ENCODE measurements around the gene P2RY8. TPM values are rescaled to one million over a fixed set of nuclear protein-coding genes. Genes with fewer than 3 reads are reported as not detected.

The P2RY8 gene
- total RNA-seq, 1 experiment from 2014 or later: 0.37 TPM

DNA sequence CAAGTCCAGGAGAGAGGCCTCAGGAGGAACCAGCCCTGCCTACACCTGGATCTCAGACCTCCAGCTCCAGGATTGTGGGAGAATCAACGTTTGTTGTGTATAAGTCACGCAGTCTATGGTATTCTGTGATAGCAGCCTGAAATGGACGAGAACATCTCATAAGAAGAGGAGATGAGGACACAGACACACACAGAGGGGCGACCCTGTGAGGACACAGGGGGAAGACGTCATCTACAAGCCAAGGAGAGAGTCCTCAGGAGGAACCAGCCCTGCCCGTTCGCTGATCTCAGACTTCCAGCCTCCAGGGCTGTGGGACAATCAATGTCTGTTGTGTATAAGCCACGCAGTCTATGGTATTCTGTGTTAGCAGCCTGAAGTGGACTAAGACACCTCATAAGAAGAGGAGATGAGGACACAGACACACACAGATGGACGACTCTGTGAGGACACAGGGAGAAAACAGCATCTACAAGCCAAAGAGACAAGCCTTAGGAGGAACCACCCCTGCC lies 20.3 kb downstream of the P2RY8 start:
- H3K4me3 Mint-ChIP-seq: no peak overlapping the region
- no peak for TF ChIP-seq JAZF1 (CRISPR knock-in tag; IDR thresholded peaks at IDR 0.05)
- TF ChIP-seq ZNF219 (CRISPR knock-in tag; IDR thresholded peaks at IDR 0.05; ENCODE audit: borderline replicate concordance): no peak
- TF ChIP-seq, protein P1, sequence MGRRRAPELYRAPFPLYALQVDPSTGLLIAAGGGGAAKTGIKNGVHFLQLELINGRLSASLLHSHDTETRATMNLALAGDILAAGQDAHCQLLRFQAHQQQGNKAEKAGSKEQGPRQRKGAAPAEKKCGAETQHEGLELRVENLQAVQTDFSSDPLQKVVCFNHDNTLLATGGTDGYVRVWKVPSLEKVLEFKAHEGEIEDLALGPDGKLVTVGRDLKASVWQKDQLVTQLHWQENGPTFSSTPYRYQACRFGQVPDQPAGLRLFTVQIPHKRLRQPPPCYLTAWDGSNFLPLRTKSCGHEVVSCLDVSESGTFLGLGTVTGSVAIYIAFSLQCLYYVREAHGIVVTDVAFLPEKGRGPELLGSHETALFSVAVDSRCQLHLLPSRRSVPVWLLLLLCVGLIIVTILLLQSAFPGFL (CRISPR knock-in tag; IDR thresholded peaks at IDR 0.05; ENCODE audit: borderline replicate concordance): no peak
- no peak for TF ChIP-seq EMX1 (CRISPR knock-in tag; IDR thresholded peaks at IDR 0.05)
- no peak for TF ChIP-seq NR3C1 (CRISPR knock-in tag; conservative IDR thresholded peaks at IDR 0.05; ENCODE audit: low read depth)
- TF ChIP-seq, protein P2, sequence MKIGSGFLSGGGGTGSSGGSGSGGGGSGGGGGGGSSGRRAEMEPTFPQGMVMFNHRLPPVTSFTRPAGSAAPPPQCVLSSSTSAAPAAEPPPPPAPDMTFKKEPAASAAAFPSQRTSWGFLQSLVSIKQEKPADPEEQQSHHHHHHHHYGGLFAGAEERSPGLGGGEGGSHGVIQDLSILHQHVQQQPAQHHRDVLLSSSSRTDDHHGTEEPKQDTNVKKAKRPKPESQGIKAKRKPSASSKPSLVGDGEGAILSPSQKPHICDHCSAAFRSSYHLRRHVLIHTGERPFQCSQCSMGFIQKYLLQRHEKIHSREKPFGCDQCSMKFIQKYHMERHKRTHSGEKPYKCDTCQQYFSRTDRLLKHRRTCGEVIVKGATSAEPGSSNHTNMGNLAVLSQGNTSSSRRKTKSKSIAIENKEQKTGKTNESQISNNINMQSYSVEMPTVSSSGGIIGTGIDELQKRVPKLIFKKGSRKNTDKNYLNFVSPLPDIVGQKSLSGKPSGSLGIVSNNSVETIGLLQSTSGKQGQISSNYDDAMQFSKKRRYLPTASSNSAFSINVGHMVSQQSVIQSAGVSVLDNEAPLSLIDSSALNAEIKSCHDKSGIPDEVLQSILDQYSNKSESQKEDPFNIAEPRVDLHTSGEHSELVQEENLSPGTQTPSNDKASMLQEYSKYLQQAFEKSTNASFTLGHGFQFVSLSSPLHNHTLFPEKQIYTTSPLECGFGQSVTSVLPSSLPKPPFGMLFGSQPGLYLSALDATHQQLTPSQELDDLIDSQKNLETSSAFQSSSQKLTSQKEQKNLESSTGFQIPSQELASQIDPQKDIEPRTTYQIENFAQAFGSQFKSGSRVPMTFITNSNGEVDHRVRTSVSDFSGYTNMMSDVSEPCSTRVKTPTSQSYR (CRISPR knock-in tag; IDR thresholded peaks at IDR 0.05): no peak
- TF ChIP-seq TP53 (CRISPR knock-in tag; IDR thresholded peaks at IDR 0.05): no peak
- no peak for TF ChIP-seq NR2C2 (CRISPR knock-in tag; IDR thresholded peaks at IDR 0.05)
- TF ChIP-seq, protein P3, sequence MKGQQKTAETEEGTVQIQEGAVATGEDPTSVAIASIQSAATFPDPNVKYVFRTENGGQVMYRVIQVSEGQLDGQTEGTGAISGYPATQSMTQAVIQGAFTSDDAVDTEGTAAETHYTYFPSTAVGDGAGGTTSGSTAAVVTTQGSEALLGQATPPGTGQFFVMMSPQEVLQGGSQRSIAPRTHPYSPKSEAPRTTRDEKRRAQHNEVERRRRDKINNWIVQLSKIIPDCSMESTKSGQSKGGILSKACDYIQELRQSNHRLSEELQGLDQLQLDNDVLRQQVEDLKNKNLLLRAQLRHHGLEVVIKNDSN (CRISPR knock-in tag; IDR thresholded peaks at IDR 0.05): no peak
- no peak for TF ChIP-seq GRHL2 (CRISPR knock-in tag; IDR thresholded peaks at IDR 0.05; ENCODE audit: insufficient replicate concordance, severe bottlenecking)
- no peak for TF ChIP-seq OVOL2 (CRISPR knock-in tag; IDR thresholded peaks at IDR 0.05; ENCODE audit: borderline replicate concordance)
- TF ChIP-seq SMAD3 (CRISPR knock-in tag; IDR thresholded peaks at IDR 0.05; ENCODE audit: borderline replicate concordance): no peak
- no peak for TF ChIP-seq SP1 (CRISPR knock-in tag; conservative IDR thresholded peaks at IDR 0.05)
- TF ChIP-seq, protein P4, sequence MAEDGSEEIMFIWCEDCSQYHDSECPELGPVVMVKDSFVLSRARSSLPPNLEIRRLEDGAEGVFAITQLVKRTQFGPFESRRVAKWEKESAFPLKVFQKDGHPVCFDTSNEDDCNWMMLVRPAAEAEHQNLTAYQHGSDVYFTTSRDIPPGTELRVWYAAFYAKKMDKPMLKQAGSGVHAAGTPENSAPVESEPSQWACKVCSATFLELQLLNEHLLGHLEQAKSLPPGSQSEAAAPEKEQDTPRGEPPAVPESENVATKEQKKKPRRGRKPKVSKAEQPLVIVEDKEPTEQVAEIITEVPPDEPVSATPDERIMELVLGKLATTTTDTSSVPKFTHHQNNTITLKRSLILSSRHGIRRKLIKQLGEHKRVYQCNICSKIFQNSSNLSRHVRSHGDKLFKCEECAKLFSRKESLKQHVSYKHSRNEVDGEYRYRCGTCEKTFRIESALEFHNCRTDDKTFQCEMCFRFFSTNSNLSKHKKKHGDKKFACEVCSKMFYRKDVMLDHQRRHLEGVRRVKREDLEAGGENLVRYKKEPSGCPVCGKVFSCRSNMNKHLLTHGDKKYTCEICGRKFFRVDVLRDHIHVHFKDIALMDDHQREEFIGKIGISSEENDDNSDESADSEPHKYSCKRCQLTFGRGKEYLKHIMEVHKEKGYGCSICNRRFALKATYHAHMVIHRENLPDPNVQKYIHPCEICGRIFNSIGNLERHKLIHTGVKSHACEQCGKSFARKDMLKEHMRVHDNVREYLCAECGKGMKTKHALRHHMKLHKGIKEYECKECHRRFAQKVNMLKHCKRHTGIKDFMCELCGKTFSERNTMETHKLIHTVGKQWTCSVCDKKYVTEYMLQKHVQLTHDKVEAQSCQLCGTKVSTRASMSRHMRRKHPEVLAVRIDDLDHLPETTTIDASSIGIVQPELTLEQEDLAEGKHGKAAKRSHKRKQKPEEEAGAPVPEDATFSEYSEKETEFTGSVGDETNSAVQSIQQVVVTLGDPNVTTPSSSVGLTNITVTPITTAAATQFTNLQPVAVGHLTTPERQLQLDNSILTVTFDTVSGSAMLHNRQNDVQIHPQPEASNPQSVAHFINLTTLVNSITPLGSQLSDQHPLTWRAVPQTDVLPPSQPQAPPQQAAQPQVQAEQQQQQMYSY (CRISPR knock-in tag; IDR thresholded peaks at IDR 0.05): no peak
- TF ChIP-seq, protein P5, sequence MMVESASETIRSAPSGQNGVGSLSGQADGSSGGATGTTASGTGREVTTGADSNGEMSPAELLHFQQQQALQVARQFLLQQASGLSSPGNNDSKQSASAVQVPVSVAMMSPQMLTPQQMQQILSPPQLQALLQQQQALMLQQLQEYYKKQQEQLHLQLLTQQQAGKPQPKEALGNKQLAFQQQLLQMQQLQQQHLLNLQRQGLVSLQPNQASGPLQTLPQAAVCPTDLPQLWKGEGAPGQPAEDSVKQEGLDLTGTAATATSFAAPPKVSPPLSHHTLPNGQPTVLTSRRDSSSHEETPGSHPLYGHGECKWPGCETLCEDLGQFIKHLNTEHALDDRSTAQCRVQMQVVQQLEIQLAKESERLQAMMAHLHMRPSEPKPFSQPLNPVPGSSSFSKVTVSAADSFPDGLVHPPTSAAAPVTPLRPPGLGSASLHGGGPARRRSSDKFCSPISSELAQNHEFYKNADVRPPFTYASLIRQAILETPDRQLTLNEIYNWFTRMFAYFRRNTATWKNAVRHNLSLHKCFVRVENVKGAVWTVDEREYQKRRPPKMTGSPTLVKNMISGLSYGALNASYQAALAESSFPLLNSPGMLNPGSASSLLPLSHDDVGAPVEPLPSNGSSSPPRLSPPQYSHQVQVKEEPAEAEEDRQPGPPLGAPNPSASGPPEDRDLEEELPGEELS (CRISPR knock-in tag; IDR thresholded peaks at IDR 0.05): no peak
- TF ChIP-seq NFYB (CRISPR knock-in tag; conservative IDR thresholded peaks at IDR 0.05; ENCODE audit: low read depth): no peak
- TF ChIP-seq, protein P6, sequence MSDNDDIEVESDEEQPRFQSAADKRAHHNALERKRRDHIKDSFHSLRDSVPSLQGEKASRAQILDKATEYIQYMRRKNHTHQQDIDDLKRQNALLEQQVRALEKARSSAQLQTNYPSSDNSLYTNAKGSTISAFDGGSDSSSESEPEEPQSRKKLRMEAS (CRISPR knock-in tag; IDR thresholded peaks at IDR 0.05): no peak
- TF ChIP-seq, protein P7, sequence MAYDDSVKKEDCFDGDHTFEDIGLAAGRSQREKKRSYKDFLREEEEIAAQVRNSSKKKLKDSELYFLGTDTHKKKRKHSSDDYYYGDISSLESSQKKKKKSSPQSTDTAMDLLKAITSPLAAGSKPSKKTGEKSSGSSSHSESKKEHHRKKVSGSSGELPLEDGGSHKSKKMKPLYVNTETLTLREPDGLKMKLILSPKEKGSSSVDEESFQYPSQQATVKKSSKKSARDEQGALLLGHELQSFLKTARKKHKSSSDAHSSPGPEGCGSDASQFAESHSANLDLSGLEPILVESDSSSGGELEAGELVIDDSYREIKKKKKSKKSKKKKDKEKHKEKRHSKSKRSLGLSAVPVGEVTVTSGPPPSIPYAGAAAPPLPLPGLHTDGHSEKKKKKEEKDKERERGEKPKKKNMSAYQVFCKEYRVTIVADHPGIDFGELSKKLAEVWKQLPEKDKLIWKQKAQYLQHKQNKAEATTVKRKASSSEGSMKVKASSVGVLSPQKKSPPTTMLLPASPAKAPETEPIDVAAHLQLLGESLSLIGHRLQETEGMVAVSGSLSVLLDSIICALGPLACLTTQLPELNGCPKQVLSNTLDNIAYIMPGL (CRISPR knock-in tag; IDR thresholded peaks at IDR 0.05): no peak
- no peak for TF ChIP-seq ELF4 (CRISPR knock-in tag; IDR thresholded peaks at IDR 0.05; ENCODE audit: low read depth)
- no peak for TF ChIP-seq GTF2I (CRISPR knock-in tag; conservative IDR thresholded peaks at IDR 0.05)
- peaks cover 12% of the 10 kb centered on the region for H3K27me3 Mint-ChIP-seq (ENCODE audit: low read depth)
- H3K36me3 Mint-ChIP-seq: peaks cover 6% of the 10 kb centered on the region; the same call in 1 of the 2 replicates
- no peak for ATAC-seq
- peaks cover 37% of the 10 kb centered on the region for H3K9me3 Mint-ChIP-seq
- POLR2A ChIA-PET: no interaction called here
- H3K4me1 Mint-ChIP-seq: peaks cover 6% of the 10 kb centered on the region
- DNase-seq (ENCODE audit: low spot score): no peak
- H3K27ac Mint-ChIP-seq: 0 out of 2 replicates have a peak overlapping the region, but pooled peaks have one; percentile 14
- CTCF ChIA-PET: no interaction called here
